AG09309 (cell line): ENCODE measurements around the gene CDK3.

ENCODE experiments used
- DNase-seq: peaks from one replicate; pipeline ENCODE4 v3.0.0-alpha.2; 2010; ENCODE audit warnings: low read depth
- H3K4me3 ChIP-seq: 2 replicates; pipeline ENCODE4 v1.5.1; 2011; ENCODE audit warnings: mild to moderate bottlenecking, low read depth, low read length, moderate library complexity; ENCODE audit not compliant: control insufficient read depth
- TF ChIP-seq, protein P1 (sequence below): IDR thresholded peaks from 2 replicates; pipeline ENCODE4 v1.5.1; 2011; ENCODE audit warnings: mild to moderate bottlenecking, low read depth, low read length, inconsistent platforms; ENCODE audit not compliant: insufficient read depth, control insufficient read depth; ENCODE audit errors: missing control alignments

CDK3 gene

DNA sequence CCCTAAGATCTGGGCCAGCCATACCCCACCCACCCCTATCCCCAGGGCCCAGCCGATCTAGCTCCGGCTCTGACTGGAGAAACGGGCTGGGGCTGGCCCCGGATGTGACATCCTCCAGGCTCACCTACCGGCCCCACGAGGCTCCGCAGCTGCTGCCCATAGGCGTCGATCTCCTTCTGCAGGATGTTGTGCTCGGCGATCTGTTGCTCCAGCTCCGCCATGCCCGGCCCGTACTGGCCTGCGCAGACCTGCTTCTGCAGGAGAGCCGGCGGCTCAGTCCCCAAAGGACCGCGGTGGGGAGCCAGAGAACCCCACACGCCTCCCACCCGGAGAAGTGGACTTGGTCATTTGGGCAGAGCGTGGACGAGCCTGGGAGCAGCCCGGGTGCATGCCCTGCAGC lies 21.6 kb downstream of the CDK3 start:
- no peak for DNase-seq
- no peak overlapping the region for H3K4me3 ChIP-seq

DNA sequence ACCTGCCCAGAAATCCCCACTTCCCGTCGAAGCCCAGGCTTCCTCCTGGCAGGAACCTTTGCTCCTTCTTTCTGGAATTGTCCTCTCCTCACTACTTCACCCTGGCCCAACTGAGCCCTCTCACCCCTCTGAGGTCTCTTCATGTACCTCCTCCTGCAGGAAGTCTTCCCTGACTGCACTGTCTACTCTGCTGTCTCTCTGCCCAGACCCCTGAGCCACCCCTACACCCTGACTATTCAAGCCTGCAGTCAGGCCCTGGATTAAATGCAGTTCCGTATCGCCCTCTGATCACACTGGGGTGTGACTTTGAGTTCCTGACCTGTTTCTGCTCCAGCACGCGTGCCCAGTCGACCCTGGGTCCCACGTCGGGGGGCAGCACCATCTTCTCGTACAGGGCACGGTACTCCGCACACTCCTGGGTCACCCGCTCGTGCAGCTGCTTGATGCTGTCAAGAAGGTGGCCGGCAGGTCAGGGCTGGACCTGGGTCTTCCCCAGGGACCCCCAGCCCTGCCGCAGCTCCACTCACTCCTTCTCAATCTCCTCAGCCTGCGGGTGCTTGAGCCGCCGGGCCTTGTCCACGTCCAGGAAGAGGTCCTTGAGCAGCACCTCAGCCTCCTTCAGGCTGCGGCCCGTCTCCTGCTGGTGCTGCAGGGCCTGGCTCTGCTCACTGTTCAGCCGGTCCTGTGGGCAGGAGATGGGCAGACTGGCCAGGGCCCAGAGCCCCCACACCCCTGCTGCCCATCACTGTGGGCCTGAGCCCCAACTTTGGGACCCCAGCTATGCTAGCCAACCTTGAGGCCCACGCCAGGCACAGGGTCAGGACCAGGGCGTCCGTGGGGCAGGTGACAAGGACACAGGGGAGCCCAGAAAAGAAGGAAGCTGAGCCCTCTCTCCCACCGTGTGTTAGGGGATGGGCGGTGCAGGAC lies 22.6 kb downstream of the CDK3 start:
- TF ChIP-seq, protein P1, sequence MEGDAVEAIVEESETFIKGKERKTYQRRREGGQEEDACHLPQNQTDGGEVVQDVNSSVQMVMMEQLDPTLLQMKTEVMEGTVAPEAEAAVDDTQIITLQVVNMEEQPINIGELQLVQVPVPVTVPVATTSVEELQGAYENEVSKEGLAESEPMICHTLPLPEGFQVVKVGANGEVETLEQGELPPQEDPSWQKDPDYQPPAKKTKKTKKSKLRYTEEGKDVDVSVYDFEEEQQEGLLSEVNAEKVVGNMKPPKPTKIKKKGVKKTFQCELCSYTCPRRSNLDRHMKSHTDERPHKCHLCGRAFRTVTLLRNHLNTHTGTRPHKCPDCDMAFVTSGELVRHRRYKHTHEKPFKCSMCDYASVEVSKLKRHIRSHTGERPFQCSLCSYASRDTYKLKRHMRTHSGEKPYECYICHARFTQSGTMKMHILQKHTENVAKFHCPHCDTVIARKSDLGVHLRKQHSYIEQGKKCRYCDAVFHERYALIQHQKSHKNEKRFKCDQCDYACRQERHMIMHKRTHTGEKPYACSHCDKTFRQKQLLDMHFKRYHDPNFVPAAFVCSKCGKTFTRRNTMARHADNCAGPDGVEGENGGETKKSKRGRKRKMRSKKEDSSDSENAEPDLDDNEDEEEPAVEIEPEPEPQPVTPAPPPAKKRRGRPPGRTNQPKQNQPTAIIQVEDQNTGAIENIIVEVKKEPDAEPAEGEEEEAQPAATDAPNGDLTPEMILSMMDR = no peak
- no peak for DNase-seq
- H3K4me3 ChIP-seq = no peak overlapping the region

More for the DNA sequence above, 21.6 kb downstream of the CDK3 start:
- TF ChIP-seq, protein P1 = no peak

DNA sequence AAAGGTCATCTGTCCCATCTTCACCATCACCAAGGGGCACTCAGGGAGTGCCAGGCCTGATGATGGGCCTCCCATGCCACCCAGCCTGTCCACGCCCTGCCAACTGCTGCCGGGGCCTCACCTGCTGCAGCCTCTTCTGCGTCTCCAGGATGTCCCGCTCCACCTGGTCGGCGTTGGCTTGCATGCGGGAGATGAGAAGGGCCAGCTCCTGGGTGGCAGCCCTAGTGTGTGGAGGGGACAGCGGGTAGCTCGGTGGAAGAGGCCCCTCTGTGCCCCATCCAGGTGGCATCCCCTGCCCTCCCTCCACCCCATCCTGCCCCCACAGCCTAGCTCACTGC lies 23.2 kb downstream of the CDK3 start:
- H3K4me3 ChIP-seq = no peak overlapping the region
- no peak for DNase-seq
- TF ChIP-seq, protein P1 = no peak

DNA sequence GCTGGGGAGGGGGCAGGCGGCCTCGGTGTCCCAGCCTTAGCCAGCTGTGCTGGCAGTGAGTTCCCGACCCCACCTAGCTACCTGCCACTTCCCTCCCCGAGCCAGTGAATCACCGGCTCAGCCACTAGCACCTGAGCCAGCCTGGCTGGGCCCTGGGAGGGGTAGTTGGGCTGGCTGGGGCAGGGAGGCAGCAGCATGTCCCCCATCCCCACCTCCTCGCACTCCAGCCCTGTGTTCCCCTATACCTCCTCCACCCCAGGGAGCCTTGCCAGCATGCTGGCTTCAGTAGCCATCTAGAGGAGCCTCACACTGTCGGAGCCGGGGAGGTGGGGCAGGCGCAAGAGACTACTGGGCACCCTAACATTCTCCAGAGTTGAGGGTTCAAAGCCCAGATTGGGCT lies 23.7 kb downstream of the CDK3 start:
- H3K4me3 ChIP-seq = no peak overlapping the region
- TF ChIP-seq, protein P1 = no peak
- DNase-seq = no peak

DNA sequence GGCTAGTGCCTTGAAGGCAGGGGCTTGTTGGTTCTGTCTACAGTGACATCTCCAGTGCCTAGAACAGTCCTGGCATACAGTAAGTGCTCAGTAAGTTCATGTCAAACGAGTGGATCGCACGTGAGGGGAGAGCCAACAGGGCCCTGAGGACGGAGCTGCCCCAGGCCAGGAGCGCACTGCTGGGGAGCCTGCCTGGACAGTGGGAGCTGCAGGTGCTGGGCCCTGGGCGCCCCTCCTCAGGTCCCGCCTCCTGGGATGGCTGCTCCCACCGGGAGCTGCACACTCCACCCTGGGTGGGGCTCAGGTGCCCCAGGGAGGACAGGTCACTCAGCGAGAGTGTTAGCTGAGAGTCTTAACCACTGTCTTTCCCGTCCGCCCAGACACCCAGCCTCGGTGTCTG lies 24.6 kb downstream of the CDK3 start:
- H3K4me3 ChIP-seq = no peak overlapping the region
- DNase-seq = no peak

DNA sequence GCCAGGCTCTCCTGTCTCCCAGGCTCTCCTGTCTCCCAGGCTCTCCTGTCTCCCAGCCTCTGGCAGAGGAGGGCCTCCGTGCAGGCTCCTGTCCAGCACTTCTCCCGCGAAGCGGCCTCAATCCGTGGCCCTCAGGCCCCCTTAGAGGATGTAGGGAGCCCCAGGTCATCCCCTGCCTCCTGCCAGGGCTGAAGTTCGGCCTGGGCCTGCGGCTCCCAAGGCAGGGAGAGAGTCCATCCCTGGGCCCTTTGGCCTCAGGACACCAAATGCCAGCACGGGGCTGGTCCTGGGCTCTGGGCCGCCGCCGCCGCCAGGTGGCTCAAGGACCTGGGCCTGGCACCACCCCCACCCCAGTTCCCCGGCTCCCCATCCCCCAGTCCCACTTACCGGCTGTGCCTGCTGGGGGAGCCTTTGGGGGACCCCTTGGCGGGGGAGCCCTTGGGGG lies 26.1 kb downstream of the CDK3 start:
- TF ChIP-seq, protein P1 = no peak
- H3K4me3 ChIP-seq = no peak overlapping the region

More for the DNA sequence above, 24.6 kb downstream of the CDK3 start:
- TF ChIP-seq, protein P1 = no peak

More for the DNA sequence above, 26.1 kb downstream of the CDK3 start:
- DNase-seq = no peak
